ENCODE measurements around the gene PCDH9.

The PCDH9 gene, protein sequence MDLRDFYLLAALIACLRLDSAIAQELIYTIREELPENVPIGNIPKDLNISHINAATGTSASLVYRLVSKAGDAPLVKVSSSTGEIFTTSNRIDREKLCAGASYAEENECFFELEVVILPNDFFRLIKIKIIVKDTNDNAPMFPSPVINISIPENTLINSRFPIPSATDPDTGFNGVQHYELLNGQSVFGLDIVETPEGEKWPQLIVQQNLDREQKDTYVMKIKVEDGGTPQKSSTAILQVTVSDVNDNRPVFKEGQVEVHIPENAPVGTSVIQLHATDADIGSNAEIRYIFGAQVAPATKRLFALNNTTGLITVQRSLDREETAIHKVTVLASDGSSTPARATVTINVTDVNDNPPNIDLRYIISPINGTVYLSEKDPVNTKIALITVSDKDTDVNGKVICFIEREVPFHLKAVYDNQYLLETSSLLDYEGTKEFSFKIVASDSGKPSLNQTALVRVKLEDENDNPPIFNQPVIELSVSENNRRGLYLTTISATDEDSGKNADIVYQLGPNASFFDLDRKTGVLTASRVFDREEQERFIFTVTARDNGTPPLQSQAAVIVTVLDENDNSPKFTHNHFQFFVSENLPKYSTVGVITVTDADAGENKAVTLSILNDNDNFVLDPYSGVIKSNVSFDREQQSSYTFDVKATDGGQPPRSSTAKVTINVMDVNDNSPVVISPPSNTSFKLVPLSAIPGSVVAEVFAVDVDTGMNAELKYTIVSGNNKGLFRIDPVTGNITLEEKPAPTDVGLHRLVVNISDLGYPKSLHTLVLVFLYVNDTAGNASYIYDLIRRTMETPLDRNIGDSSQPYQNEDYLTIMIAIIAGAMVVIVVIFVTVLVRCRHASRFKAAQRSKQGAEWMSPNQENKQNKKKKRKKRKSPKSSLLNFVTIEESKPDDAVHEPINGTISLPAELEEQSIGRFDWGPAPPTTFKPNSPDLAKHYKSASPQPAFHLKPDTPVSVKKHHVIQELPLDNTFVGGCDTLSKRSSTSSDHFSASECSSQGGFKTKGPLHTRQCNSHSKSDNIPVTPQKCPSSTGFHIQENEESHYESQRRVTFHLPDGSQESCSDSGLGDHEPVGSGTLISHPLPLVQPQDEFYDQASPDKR (N-terminal part only)

DNA sequence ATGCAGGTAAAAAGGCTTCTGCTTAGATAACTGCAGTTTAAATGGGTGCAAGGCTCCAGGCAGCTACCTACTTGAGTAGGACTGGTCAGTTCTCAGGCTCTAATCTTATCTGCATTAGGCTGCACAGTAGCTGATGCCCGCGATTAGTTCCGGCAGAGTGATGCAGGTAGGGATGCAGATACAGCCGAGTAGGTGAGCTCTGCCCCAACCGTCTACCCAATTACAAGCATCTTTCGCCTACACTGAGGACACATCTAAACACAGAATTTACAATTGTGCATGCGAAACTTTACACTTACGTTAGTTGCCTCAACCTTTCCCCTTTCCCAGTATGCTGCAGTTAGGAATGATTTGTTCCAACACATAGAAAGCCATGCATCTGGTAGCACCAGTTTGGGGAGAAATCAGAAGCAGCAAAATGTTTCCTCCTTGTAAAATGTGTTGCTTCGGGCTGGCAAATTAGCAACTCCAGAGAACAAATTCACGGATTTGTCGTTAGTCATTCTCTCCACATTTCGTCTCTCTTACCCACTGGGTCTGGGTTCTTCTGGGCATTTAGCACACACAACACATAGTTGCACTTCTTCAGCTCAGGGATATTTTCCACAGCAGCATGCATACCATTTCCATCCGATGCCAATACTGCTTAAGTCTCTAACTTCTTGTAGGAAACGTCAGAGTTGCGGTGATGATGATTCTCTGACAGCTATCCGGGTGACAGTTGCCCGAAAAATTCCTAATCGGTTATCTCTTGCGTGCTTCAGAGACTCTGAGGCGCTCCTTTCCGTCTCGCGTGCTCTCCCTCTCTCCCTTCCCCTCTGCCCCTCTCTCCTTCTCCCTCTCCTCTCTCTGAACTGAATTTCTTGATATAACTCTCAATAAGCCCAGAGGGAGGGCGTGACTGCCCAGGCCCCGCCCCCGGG is at the start of gene PCDH9:
Gene PCDH9, minus strand, starts transcription at position 856 of the 923 bp plus-strand sequence. CDS start 1,896 bp downstream, outside the sequence.
- no peak for DNase-seq

DNA sequence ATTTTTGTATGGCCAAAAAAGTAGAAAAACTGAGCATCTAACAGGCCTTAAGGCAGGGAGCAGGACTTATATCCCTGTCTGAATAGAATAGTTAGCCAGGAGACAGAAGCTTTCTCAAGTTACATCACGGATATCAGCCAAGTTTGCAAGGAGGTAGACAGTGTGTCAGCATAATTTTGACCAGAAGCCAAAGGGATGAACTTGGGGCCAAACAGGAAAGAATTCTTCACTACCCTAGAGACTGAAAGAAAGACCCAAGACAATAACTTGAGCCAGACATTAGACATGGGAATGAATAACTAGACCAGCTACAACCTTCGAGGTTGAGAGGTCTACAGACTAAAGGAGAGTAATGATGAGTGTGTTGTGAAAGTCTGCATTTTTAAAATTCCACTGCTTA is 48.1 kb upstream of the PCDH9 start:
- DNase-seq: no peak

DNA sequence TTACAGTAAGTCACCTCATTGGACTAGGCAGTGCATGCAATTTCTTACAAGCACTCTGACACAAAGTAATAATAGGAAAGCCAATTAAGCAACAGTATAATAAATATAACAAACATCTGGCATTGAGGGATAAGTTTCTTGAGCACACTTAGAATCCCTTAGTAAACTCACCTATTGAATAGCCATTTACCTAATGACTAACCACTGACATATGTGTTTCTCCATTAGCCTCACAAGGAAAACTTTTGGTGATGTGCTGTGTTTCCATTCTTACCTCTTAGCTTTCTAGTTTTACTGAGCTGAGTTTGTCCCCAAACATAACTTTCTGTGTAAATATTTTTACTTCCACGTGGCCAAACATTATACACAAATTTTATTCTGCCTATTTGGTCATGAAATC is 47.4 kb upstream of the PCDH9 start:
- DNase-seq: no peak

DNA sequence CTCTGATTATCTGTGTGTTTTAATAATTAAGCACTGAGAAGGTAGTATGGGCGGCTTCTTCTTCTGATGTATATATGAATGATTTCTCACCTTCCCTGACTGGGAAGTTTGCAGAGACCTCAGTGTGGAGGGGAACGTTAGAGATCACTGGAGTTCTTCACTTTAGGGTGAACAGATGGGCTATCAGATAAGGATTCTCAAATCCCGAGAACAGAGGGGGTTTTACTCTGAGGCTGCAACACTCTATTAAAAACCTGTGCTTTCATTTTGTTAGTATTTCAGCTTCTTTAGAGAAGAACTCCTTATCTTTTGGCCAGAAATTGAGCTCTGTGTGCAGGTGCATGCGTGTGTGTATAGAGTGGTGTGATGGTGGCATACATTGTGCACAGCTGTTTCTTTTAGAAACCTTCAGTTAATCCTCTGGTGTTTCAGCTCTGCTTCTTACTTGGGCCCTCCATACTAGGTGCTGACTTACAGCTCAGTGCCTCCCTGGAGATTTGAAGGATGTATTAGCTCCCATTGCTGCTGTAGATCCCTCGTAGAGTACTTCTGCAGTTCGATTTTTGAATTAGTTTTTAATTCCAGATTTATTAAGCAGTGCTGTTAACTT is 45.3 kb upstream of the PCDH9 start:
- no peak for DNase-seq

DNA sequence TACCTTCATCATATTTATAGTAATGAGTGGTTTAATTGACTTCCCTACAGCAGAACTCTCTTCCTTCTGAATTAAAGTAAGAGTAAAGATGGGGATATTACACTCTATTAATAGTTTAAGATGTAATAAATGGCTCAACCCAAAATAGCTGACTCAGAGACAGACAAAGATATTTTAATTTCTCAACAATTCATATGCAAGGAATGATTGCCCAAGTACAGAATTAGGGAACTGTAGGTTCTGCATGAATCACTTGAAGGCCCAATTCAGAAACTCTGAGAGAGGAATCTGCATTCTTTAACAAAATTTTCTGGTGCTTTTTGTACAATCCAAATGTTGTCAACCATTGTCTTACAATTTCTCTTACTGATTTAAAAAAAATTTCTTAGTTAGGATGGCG is 42.9 kb upstream of the PCDH9 start:
- no peak for DNase-seq

DNA sequence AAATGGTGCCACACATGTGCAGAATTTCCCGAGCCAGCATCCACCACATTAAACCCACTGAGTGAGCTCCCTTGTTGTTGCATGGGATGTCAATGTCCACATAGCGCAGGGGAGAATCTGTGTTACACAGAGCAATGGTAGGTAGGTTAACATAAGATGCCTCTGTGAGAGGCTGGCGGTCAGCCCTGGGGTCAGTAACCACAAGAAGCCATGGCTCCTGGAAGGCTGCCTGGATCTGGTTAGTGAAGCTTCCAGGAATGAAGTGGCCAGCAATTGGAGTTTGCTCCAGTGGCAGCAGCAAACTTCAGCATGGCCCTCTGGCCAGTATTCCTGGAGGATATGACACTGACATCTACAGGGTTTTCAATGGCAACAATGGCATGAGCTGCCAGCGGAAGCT is 37.0 kb upstream of the PCDH9 start:
- no peak for DNase-seq

DNA sequence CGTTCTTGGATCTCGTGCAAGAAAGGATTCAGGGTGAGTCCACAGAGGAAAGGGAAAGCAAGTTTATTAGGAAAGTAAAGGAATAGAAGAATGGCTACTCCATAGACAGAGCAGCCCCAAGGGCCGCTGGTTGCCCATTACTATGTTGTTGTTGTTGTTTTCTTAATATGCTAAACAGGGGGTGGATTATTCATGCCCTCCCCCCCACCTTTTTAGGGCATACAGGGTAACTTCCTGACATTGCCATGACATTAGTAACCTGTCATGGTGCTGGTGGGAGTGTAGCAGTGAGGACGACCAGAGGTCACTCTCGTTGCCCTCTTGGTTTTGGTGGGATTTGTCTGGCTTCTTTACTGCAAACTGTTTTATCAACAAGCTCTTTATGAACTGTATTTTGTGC is 29.1 kb upstream of the PCDH9 start:
- DNase-seq: no peak

DNA sequence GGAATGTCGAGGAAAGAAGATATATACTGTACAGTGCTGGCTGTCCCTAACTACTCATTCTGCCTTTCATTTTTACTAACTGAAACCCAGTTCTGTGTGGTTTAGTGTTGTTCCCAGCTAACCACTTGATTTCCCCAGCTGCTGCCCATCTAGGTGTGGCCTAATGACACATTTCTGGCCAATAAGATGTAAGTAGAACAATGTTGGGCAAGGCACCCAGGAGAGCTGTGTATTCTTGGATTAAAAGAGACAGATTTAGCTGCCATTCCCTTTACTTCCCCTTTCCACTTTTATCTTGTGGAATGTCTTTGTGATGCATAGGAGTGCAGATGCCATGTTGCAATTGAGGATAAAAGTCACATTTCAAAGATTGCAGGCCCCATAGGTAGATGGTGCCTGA is 28.3 kb upstream of the PCDH9 start:
- no peak for DNase-seq

DNA sequence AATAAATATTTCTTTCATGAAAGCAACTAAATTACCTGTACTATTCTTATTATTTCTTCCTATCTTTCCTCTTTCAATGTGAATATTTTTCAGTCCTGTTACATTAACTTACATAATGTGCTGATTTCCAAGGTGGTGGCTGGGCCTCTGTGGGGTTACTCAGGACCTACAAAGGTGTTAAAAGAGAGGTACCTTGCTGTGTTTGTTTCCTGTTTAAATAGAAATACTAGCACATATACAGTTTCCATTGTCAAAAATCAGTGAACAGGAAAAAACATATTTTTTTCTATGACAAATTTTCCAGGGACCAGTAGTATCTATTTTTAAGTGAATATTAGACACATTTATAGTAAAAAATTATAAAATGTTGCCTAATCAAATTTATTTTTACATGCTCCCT is 8.7 kb upstream of the PCDH9 start:
- DNase-seq: no peak

DNA sequence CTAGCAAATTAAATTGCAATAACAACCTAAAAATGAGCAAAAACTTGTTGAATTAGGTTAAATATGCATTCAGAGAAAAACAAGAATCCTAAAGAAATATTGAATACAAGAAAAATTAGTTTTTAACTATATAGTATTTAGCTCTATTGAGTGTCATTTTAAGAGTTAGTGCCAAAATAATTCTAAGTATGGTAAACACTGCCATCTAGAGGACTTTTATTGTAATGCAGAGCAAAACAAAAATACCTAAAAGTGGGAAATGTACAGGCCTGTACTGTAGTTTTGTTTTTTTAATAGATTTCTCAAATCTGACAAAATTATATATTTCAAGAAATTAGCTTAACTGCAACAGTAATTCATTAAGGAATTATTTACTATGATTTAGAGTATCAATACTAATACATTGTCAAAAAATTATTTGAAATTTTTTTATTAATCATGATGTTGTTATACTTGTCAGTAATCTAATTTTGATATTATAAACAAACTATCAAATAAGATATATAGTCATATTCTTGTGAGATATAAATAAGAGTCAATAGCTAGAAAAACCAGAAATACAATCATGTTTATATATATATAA is 8.2 kb upstream of the PCDH9 start:
- DNase-seq: peak; percentile 58 to 59

DNA sequence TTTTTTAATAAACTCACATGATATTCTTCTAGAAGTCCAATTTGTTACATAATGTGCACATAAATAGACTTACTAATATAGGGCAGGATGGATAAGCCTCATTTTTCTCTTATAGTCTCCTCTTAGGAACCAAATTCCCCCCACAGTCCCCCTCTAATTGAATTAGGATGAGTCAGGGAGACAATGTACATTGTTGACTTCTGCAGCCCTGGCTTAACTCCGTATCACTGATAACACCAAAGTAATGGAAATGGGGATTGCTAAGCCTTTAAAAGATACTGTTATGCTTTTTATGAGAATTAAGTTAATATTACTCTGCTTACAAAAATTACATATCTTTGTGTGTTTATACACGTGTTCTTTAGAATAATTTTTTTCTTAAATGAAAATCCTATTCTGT is 5.1 kb upstream of the PCDH9 start:
- DNase-seq: no peak

DNA sequence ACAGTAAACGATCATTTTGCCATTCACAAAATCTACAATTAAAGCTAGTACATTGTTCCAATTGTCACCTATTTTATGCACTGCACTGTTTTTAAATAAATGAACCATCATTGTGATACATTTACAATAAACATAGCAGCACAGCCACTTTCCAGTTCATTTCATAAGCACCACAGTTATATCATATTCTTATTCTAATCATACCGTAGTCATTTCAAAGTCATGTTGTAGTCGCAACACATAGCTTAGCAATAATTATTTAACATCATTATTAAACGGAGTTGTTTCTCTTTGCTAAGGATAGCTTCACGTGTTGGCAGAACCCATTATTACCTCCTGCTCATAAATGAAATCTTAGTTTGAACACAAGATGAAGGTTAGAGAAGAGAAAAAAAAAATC is 2.2 kb upstream of the PCDH9 start:
- no peak for DNase-seq

DNA sequence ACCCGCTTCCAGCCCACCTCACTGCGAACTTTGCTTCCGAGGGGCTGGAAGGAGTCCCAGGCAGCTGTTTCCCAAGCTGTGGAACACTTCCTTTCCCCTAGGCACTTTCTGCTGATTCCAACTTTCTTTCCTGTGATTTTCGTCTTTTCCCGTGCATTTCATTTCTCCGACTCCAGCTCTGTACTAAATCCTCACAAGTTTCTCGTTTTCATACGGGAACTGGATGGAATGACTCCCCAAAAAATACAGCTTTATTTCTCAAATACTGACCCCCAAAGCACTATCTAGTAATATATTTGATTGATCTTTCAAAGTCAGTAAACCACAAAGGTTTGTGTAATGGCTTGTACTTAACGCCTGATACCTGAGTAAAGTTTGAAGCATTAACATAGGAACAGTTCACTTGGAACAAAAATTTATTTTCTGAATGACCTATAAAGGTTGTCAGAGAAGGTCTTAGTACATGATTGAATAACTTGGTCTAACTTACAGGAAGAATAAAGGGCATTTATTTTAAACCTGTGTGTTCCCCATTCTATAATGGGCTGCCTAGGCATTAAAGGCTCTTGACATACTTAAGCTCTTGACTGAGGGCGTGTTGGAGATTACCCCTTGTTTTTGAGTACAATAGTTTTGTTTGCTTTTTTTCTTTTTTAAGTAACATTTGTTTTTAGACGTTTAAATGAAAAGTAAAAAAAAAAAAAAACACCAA is 1.3 kb upstream of the PCDH9 start:
- peak in 1 of 2 experiments; percentile 49 for DNase-seq

DNA sequence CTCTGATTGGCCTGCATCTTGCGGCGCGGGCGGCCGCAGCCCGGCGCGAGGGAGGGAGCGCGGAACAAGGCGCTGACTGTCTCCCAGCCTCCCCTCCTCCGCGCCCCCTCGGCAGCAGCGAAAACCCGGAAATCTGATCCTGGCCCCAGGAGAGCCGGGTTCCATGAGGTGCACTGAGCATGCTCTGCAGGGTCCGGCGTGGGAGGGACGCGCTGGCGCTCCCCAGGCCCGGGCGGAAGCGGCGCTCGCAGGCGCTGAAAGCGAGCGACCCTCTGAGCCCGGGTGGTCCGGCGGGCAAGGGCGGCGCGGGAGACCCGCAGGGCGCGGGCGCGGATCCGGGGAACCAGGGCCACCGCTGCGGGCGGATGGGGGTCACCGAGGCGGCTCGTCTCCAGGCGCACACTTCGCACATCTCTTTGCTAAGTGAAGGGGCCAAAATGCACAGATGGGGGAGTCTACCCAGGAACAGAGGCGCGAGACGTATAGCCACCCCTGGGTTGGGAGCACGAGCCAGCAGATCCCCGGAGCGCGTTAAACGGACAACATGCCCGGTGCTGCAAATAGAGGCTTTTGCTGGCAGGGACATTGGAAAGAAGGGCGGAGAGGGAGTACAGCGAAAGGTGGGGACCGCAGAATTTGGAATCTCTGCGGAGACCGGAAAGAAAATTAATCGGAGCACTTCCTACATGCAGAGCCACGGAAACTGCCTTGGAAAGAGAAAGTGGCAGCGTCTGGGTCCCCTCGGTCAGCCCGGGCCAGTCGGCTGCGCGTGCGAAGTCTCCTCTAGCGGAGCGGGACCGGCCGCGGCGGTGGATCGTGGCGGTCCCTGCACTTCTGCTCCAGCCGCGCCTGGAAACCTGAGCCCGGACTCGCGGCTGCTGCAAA is 510 bp upstream of the PCDH9 start:
- DNase-seq: peak; percentile 82 to 86

DNA sequence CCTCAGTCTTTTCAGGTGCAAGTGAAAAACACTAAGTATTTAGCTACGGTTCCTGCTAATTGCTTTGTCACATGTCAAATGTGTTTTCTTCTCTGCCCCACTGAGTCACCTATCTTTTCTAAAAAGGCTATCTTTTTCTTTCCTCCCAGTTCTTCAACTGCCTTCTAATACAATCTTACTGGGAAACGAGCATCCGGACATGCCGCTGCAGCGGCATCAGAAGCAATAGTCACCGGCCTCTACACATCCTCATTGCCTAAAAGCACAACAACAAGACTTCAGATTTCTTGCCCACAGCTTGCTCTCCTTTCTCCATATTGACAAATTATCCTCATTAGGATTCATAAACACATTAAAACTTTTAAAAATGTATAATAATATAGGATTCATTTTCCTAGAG is 1.2 kb downstream of the PCDH9 start:
- no peak for DNase-seq

DNA sequence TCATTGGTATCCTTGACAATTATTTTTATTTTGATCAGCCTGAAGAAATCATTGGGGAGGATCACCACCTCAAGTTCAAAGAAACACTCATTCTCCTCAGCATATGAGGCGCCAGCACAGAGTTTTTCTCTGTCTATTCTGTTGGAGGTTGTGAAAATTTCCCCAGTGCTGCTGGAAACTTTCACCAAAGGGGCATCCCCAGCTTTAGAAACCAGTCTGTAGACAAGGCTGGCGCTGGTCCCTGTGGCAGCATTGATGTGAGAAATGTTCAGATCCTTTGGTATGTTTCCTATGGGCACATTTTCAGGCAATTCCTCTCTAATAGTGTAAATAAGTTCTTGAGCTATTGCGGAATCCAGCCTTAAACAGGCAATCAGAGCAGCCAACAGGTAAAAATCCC is 2.1 kb downstream of the PCDH9 start:
- no peak for DNase-seq

DNA sequence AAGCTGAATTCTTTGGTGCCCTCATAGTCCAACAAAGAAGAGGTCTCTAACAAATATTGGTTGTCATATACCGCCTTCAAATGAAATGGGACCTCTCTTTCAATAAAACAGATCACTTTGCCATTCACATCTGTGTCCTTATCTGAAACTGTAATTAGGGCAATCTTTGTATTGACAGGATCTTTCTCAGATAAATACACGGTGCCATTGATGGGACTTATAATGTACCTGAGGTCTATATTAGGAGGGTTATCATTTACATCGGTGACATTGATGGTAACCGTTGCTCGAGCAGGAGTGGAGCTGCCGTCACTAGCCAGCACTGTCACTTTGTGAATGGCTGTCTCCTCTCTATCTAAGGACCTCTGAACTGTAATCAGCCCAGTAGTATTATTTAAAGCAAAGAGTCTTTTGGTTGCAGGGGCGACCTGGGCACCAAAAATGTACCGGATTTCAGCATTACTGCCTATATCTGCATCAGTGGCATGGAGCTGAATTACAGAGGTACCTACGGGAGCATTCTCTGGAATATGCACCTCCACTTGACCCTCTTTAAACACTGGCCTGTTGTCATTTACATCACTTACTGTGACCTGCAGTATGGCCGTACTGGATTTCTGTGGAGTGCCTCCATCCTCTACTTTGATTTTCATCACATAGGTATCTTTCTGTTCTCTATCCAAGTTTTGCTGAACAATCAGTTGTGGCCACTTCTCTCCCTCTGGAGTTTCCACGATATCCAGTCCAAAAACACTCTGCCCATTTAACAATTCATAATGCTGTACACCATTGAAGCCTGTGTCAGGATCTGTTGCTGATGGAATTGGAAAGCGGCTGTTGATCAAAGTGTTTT is 2.8 kb downstream of the PCDH9 start:
- no peak for DNase-seq

DNA sequence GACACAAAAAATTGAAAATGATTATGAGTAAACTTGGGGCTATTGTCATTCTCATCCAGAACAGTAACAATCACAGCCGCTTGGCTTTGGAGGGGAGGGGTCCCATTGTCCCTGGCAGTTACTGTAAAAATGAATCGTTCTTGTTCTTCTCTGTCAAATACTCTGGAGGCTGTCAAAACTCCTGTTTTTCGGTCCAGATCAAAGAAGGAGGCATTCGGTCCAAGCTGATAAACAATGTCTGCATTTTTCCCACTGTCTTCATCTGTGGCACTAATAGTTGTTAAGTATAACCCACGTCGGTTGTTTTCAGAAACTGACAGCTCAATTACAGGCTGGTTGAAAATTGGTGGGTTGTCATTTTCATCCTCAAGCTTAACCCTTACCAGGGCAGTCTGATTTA is 3.4 kb downstream of the PCDH9 start:
- DNase-seq: no peak
